ENCODE results near the gene NME1. TPM values are rescaled to one million over a fixed set of nuclear protein-coding genes. Genes with fewer than 3 reads are reported as not detected.
A peak's percentile ranks its signal among the peaks of the same experiment; 100 is the strongest.

NME1 gene
- total and polyA plus RNA-seq, 9 of the 15 experiments (the other 6 are each of a cell fraction or from before 2014, with no cell fraction given): 449 to 1,588 (median 604) TPM

DNA sequence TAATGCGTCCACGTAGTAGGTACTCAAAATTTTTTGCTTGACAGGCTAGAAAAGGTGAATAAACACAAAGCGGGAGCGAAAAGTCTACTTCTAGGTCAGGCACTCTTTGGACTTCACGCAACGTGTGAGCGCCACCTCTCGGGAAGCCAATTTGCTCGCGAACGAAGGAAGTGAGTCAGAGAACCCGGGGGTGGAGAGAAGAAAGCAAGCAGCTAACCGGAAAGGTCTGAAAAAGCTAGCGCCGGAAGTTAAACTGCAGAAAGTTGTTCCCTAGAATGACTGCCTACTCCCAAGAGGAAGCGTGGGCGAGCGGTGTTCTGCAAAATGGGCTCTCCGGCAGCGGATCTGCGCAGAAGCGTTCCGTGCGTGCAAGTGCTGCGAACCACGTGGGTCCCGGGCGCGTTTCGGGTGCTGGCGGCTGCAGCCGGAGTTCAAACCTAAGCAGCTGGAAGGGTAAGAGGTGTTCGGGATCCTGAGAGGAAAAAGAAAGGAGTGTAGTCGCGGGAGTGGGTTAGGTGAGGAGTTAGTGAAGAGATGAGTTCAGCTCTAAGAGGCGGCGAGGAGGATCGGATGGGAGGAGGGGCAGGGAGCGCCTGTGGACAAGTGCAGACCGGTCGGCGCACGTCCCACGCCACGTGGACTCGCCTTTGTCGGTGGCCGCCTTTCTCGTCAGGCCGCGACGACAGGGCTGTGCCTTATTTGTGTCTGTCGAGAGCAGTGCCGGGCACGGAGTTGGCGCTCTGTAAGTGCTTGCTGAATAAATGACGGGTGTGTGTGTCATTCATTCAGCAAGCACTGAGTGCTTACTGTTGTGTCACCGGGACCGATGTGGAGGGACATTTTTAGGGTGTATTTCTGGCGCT lies at the start of gene NME1 (continued):
- TF ChIP-seq, protein P1, sequence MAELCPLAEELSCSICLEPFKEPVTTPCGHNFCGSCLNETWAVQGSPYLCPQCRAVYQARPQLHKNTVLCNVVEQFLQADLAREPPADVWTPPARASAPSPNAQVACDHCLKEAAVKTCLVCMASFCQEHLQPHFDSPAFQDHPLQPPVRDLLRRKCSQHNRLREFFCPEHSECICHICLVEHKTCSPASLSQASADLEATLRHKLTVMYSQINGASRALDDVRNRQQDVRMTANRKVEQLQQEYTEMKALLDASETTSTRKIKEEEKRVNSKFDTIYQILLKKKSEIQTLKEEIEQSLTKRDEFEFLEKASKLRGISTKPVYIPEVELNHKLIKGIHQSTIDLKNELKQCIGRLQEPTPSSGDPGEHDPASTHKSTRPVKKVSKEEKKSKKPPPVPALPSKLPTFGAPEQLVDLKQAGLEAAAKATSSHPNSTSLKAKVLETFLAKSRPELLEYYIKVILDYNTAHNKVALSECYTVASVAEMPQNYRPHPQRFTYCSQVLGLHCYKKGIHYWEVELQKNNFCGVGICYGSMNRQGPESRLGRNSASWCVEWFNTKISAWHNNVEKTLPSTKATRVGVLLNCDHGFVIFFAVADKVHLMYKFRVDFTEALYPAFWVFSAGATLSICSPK (IDR thresholded peaks at IDR 0.05; ENCODE audit: borderline replicate concordance): peak; percentile 94; the same call in 1 of the 2 replicates
- TF ChIP-seq CBX8 (IDR thresholded peaks at IDR 0.05; ENCODE audit: borderline replicate concordance, extremely low read depth, low read depth, low read length, poor library complexity, severe bottlenecking): no peak
- TF ChIP-seq, protein P2, sequence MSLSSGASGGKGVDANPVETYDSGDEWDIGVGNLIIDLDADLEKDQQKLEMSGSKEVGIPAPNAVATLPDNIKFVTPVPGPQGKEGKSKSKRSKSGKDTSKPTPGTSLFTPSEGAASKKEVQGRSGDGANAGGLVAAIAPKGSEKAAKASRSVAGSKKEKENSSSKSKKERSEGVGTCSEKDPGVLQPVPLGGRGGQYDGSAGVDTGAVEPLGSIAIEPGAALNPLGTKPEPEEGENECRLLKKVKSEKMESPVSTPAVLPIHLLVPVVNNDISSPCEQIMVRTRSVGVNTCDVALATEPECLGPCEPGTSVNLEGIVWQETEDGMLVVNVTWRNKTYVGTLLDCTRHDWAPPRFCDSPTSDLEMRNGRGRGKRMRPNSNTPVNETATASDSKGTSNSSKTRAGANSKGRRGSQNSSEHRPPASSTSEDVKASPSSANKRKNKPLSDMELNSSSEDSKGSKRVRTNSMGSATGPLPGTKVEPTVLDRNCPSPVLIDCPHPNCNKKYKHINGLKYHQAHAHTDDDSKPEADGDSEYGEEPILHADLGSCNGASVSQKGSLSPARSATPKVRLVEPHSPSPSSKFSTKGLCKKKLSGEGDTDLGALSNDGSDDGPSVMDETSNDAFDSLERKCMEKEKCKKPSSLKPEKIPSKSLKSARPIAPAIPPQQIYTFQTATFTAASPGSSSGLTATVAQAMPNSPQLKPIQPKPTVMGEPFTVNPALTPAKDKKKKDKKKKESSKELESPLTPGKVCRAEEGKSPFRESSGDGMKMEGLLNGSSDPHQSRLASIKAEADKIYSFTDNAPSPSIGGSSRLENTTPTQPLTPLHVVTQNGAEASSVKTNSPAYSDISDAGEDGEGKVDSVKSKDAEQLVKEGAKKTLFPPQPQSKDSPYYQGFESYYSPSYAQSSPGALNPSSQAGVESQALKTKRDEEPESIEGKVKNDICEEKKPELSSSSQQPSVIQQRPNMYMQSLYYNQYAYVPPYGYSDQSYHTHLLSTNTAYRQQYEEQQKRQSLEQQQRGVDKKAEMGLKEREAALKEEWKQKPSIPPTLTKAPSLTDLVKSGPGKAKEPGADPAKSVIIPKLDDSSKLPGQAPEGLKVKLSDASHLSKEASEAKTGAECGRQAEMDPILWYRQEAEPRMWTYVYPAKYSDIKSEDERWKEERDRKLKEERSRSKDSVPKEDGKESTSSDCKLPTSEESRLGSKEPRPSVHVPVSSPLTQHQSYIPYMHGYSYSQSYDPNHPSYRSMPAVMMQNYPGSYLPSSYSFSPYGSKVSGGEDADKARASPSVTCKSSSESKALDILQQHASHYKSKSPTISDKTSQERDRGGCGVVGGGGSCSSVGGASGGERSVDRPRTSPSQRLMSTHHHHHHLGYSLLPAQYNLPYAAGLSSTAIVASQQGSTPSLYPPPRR (CRISPR knock-in tag; IDR thresholded peaks at IDR 0.05; ENCODE audit: borderline replicate concordance): no peak; the same call in 1 of the 2 replicates
- no peak; the same call in 1 of the 2 replicates for TF ChIP-seq ZNF431 (CRISPR knock-in tag; IDR thresholded peaks at IDR 0.05)
- peak; percentile 93 for TF ChIP-seq SMC3 (conservative IDR thresholded peaks at IDR 0.05; ENCODE audit: insufficient read depth, low read depth, low read length)
- no peak for TF ChIP-seq ARHGAP35 (IDR thresholded peaks at IDR 0.05; ENCODE audit: partially characterized antibody)
- TF ChIP-seq ZFP1 (CRISPR knock-in tag; IDR thresholded peaks at IDR 0.05): no peak
- TF ChIP-seq SRF (CRISPR knock-in tag; IDR thresholded peaks at IDR 0.05): peak in 1 of 2 experiments; percentile 57; a peak in 1 of 4 replicates
- TF ChIP-seq SMARCA5 (IDR thresholded peaks at IDR 0.05): peak; percentile 14; the same call in 1 of the 2 replicates
- peak; percentile 93 for TF ChIP-seq TARDBP (IDR thresholded peaks at IDR 0.05)
- peak; percentile 95 for TF ChIP-seq ETV1 (tag; conservative IDR thresholded peaks at IDR 0.05; ENCODE audit: low read depth)
- TF ChIP-seq HMG20A (CRISPR knock-in tag; conservative IDR thresholded peaks at IDR 0.05): no peak
- peak; percentile 85; the same call in 1 of the 2 replicates for TF ChIP-seq ZNF232 (CRISPR knock-in tag; IDR thresholded peaks at IDR 0.05)
- 0 out of 2 replicates have a peak, but pooled peaks have one; percentile 56 for TF ChIP-seq RREB1 (CRISPR knock-in tag; IDR thresholded peaks at IDR 0.05)

Data from K562 (cell line).